Measurements from ENCODE around the gene RDH11.

RDH11 gene

GRCh38 chr14:67738740-67739504 is 43.4 kb upstream of the RDH11 start (continued):
- TF ChIP-seq ZNF473 (tag by site-specific recombination; IDR thresholded peaks at IDR 0.05) (no peak), ZNF362 (tag by site-specific recombination; IDR thresholded peaks at IDR 0.05) (peak; percentile 61; the same call in 1 of the 2 replicates), ZNF433 (tag by site-specific recombination; IDR thresholded peaks at IDR 0.05; ENCODE audit: low read depth) (no peak), ZNF114 (tag by site-specific recombination; IDR thresholded peaks at IDR 0.05) (no peak), FEZF1 (tag by site-specific recombination; IDR thresholded peaks at IDR 0.05) (no peak), ZNF830 (tag by site-specific recombination; IDR thresholded peaks at IDR 0.05; ENCODE audit: low read depth) (no peak), SP7 (tag by site-specific recombination; IDR thresholded peaks at IDR 0.05) (peak; percentile 67), BCL11A (tag by site-specific recombination; IDR thresholded peaks at IDR 0.05; ENCODE audit: low read depth) (0 out of 2 replicates have a peak, but pooled peaks have one; percentile 48), ZBTB26 (tag by site-specific recombination; optimal IDR thresholded peaks at IDR 0.05) (no peak), ZNF157 (tag by site-specific recombination; IDR thresholded peaks at IDR 0.05) (no peak), ZNF140 (tag by site-specific recombination; IDR thresholded peaks at IDR 0.05) (no peak), ZNF629 (tag by site-specific recombination; IDR thresholded peaks at IDR 0.05) (peak; percentile 93), ZFP41 (tag by site-specific recombination; IDR thresholded peaks at IDR 0.05; ENCODE audit: borderline replicate concordance) (no peak), GFI1B (tag by site-specific recombination; IDR thresholded peaks at IDR 0.05) (no peak), ZNF26 (tag by site-specific recombination; IDR thresholded peaks at IDR 0.05) (no peak), ZNF341 (tag by site-specific recombination; IDR thresholded peaks at IDR 0.05; ENCODE audit: low read depth) (no peak), REST (tag by site-specific recombination; IDR thresholded peaks at IDR 0.05) (no peak), ZNF701 (tag by site-specific recombination; IDR thresholded peaks at IDR 0.05) (no peak), ZNF747 (tag by site-specific recombination; IDR thresholded peaks at IDR 0.05) (no peak), ZNF654 (tag by site-specific recombination; IDR thresholded peaks at IDR 0.05; ENCODE audit: low read depth) (no peak; the same call in 1 of the 2 replicates), ZNF645 (tag by site-specific recombination; IDR thresholded peaks at IDR 0.05) (no peak), ZNF48 (tag by site-specific recombination; IDR thresholded peaks at IDR 0.05) (no peak), ZNF138 (tag by site-specific recombination; IDR thresholded peaks at IDR 0.05; ENCODE audit: borderline replicate concordance) (no peak), ZNF423 (tag by site-specific recombination; IDR thresholded peaks at IDR 0.05) (no peak), ZBTB11 (tag by site-specific recombination; conservative IDR thresholded peaks at IDR 0.05; ENCODE audit: low read depth) (no peak), ZNF426 (tag by site-specific recombination; IDR thresholded peaks at IDR 0.05) (no peak), ZFP3 (tag by site-specific recombination; IDR thresholded peaks at IDR 0.05; ENCODE audit: low read depth) (no peak), ZFP69B (tag by site-specific recombination; IDR thresholded peaks at IDR 0.05) (peak; percentile 70)

Data from HEK293 (cell line).